HG03159 (cell line): Measurements from ENCODE around the gene RFC4.
"Not testable (repeated sequence)": the region's sequence is repeated elsewhere in the genome, so short reads cannot be mapped to it uniquely, and the experiment has no call there.

Experiments used
- ATAC-seq: cut with Tn5 transposase; IDR thresholded peaks from one replicate; pipeline ENCODE4 v1.9.1; 2021; ENCODE audit warnings: mild to moderate bottlenecking, moderate library complexity; ENCODE audit not compliant: unreplicated experiment

Gene RFC4

GRCh38 chr3:186825294-186825821, 19.1 kb upstream of the RFC4 start:
- no peak for ATAC-seq

GRCh38 chr3:186824430-186825139, 18.3 kb upstream of the RFC4 start:
- no peak for ATAC-seq

GRCh38 chr3:186823386-186823785, 17.1 kb upstream of the RFC4 start:
- ATAC-seq = no peak

- ATAC-seq = not testable (repeated sequence)
Observed at GRCh38 chr3:186822388-186822759, 16.1 kb upstream of the RFC4 start.

- no peak for ATAC-seq
Observed at GRCh38 chr3:186821429-186822387, 15.4 kb upstream of the RFC4 start.

GRCh38 chr3:186818956-186819355, 12.7 kb upstream of the RFC4 start:
- ATAC-seq = no peak

GRCh38 chr3:186818516-186818915, 12.2 kb upstream of the RFC4 start:
- ATAC-seq = no peak

- ATAC-seq = no peak
Observed at GRCh38 chr3:186815435-186815834, 9.2 kb upstream of the RFC4 start.

GRCh38 chr3:186814100-186814499, 7.8 kb upstream of the RFC4 start:
- ATAC-seq = no peak

GRCh38 chr3:186811313-186811712, 5.0 kb upstream of the RFC4 start:
- not testable (repeated sequence) for ATAC-seq

- no peak for ATAC-seq
Observed at GRCh38 chr3:186810336-186810996, 4.2 kb upstream of the RFC4 start.

- ATAC-seq = no peak
Observed at GRCh38 chr3:186807231-186807630, 949 bp upstream of the RFC4 start.

- not testable (repeated sequence) for ATAC-seq
Observed at GRCh38 chr3:186803447-186803846, 2.8 kb downstream of the RFC4 start.

- no peak for ATAC-seq
Observed at GRCh38 chr3:186802701-186803100, 3.6 kb downstream of the RFC4 start.

GRCh38 chr3:186800285-186800684, 6.0 kb downstream of the RFC4 start:
- no peak for ATAC-seq

GRCh38 chr3:186798239-186798874, 7.9 kb downstream of the RFC4 start:
- ATAC-seq = no peak

GRCh38 chr3:186790261-186790981, 15.9 kb downstream of the RFC4 start:
- ATAC-seq = no peak

- no peak for ATAC-seq
Observed at GRCh38 chr3:186789554-186790260, 16.6 kb downstream of the RFC4 start.
